Small intestine (tissue), 7 donors: ENCODE measurements around the gene RNF157. TPM values are rescaled to one million over a fixed set of nuclear protein-coding genes. Genes with fewer than 3 reads are reported as not detected.

ENCODE experiments used
- DNase-seq, 2 donors: peaks; one replicate each; pipeline versions ENCODE4 v3.0.0 to v3.0.0-alpha.2; 2013
- FAIRE-seq: peaks from 2 replicates; lab custom pipeline; 2012; peaks lifted over from hg19 to GRCh38; lab: Jason Lieb, UNC
- H3K27ac ChIP-seq, 3 donors: one replicate each; pipeline ENCODE4 v1.5.1; 2013; ENCODE audit warnings: low read length in 2 of 3, mild to moderate bottlenecking in 2 of 3, control low read depth in 1 of 3, inconsistent platforms in 1 of 3, low read depth in 1 of 3, moderate library complexity in 1 of 3
- H3K27me3 ChIP-seq, 3 donors: one replicate each; pipeline ENCODE4 v1.6.1; 2013; ENCODE audit warnings: low read length in 3 of 3, inconsistent platforms in 1 of 3; ENCODE audit not compliant: control insufficient read depth in 3 of 3, insufficient read depth in 3 of 3
- H3K36me3 ChIP-seq, 3 donors: one replicate each; pipeline ENCODE4 v1.6.1; 2013; ENCODE audit warnings: low read length in 3 of 3, inconsistent platforms in 1 of 3, low read depth in 1 of 3, mild to moderate bottlenecking in 1 of 3, moderate library complexity in 1 of 3; ENCODE audit not compliant: control insufficient read depth in 3 of 3, insufficient read depth in 2 of 3
- H3K4me1 ChIP-seq, 3 donors: one replicate each; pipeline ENCODE4 v1.6.1; 2013; ENCODE audit warnings: low read length in 2 of 3, inconsistent platforms in 1 of 3, low read depth in 1 of 3, mild to moderate bottlenecking in 1 of 3, moderate library complexity in 1 of 3; ENCODE audit not compliant: control insufficient read depth in 3 of 3, insufficient read depth in 2 of 3
- H3K4me3 ChIP-seq, 3 donors: one replicate each; pipeline ENCODE4 v1.5.1; 2013; ENCODE audit warnings: low read length in 3 of 3, control low read depth in 1 of 3, inconsistent platforms in 1 of 3, low read depth in 1 of 3, mild to moderate bottlenecking in 1 of 3, moderate library complexity in 1 of 3
- H3K9me3 ChIP-seq, 2 donors: one replicate each; pipeline ENCODE4 v1.6.1; 2013; ENCODE audit warnings: low read depth in 1 of 2, low read length in 1 of 2; ENCODE audit not compliant: control insufficient read depth in 2 of 2, insufficient read depth in 1 of 2
- WGBS, 3 donors: extraction: QIAGEN DNeasy Blood & Tissue Kit; methylation state at CpG; one replicate each; pipeline ENCODE4 v1.1.7; 2013; 5-methylcytosine and 5-hydroxymethylcytosine counted together
- polyA plus RNA-seq, 4 donors: library from polyadenylated mRNA; stranded (reverse) in 3 of 4; unstranded in 1 of 4; fragments of 200-250 nt in 3 of 4; fragments of 120-200 nt in 1 of 4; gene quantifications; one replicate each; pipeline versions ENCODE4 v1.2.1 to v1.2.3, GENCODE V29; 2013
- donor health status: healthy with polysubstance abuse.
- donor health status: control.
- donor health status: control.
- donor health status: Bipolar disorder and iron deficiency.
- donor health status: healthy.

Gene RNF157
- polyA plus RNA-seq, 4 donors: 13.9 to 30.6 (median 21.6) TPM

- no peaks in the 10 kb centered on the region for H3K9me3 ChIP-seq
- WGBS, 3 donors: 94 to 96% (median 94%) methylated on average over 32 to 34 of the region's 34 CpGs
- H3K36me3 ChIP-seq: peaks cover 0 to 4% (median 0%) of the 10 kb centered on the region in 3 donors
- H3K4me1 ChIP-seq: peaks cover 0 to 6% (median 0%) of the 10 kb centered on the region in 3 donors
- FAIRE-seq: no peak
- no peaks in the 10 kb centered on the region for H3K27me3 ChIP-seq
- H3K4me3 ChIP-seq: no peak overlapping the region
- no peak for DNase-seq
- H3K27ac ChIP-seq: no peak overlapping the region
These were observed 63.4 kb downstream of the RNF157 start for GRCh38 chr17:76176701-76177574.

GRCh38 chr17:76174037-76174436, 66.3 kb downstream of the RNF157 start:
- H3K27ac ChIP-seq: no peak overlapping the region
- H3K36me3 ChIP-seq: peaks cover 0 to 8% (median 8%) of the 10 kb centered on the region in 3 donors
- no peaks in the 10 kb centered on the region for H3K9me3 ChIP-seq
- DNase-seq (no peak), FAIRE-seq (no peak)
- no peak overlapping the region for H3K4me3 ChIP-seq
- no peaks in the 10 kb centered on the region for H3K27me3 ChIP-seq
- peaks cover 0 to 5% (median 0%) of the 10 kb centered on the region in 3 donors for H3K4me1 ChIP-seq
- 69 to 71% (median 70%) methylated on average over 9 of the region's 9 CpGs for WGBS, 3 donors

- WGBS, 3 donors: 87 to 94% (median 92%) methylated on average over 11 of the region's 11 CpGs
- H3K36me3 ChIP-seq: peaks cover 0 to 8% (median 8%) of the 10 kb centered on the region in 3 donors
- no peak overlapping the region for H3K27ac ChIP-seq
- H3K27me3 ChIP-seq: no peaks in the 10 kb centered on the region
- no peak for FAIRE-seq
- DNase-seq: no peak
- peaks cover 0 to 5% (median 0%) of the 10 kb centered on the region in 3 donors for H3K4me1 ChIP-seq
- no peak overlapping the region for H3K4me3 ChIP-seq
- no peaks in the 10 kb centered on the region for H3K9me3 ChIP-seq
These were observed 66.8 kb downstream of the RNF157 start for GRCh38 chr17:76173474-76173873.

GRCh38 chr17:76171706-76172105, 68.6 kb downstream of the RNF157 start:
- Histone ChIP-seq H3K4me1 (peaks cover 0 to 5% (median 0%) of the 10 kb centered on the region in 3 donors), H3K9me3 (no peaks in the 10 kb centered on the region), H3K27ac (no peak overlapping the region), H3K36me3 (peaks cover 0 to 8% (median 7%) of the 10 kb centered on the region in 3 donors), H3K27me3 (no peaks in the 10 kb centered on the region), H3K4me3 (no peak overlapping the region)
- no peak for FAIRE-seq
- WGBS, 3 donors: 90 to 97% (median 95%) methylated on average over 4 of the region's 4 CpGs
- no peak for DNase-seq

- FAIRE-seq (no peak), DNase-seq (no peak)
- H3K36me3 ChIP-seq: peaks cover 0 to 15% (median 9%) of the 10 kb centered on the region in 3 donors
- H3K27me3 ChIP-seq: no peaks in the 10 kb centered on the region
- H3K9me3 ChIP-seq: no peaks in the 10 kb centered on the region
- WGBS, 3 donors: 89 to 94% (median 90%) methylated on average over 1 of the region's 1 CpG
- no peak overlapping the region for H3K4me3 ChIP-seq
- peaks cover 0 to 5% (median 0%) of the 10 kb centered on the region in 3 donors for H3K4me1 ChIP-seq
- H3K27ac ChIP-seq: no peak overlapping the region
These were observed 70.2 kb downstream of the RNF157 start for GRCh38 chr17:76170114-76170513.

GRCh38 chr17:76166906-76167305, 73.4 kb downstream of the RNF157 start:
- WGBS, 3 donors: 92 to 93% (median 93%) methylated on average over 10 of the region's 10 CpGs
- Histone ChIP-seq H3K27ac (no peak overlapping the region), H3K36me3 (peaks cover 0 to 16% (median 8%) of the 10 kb centered on the region in 3 donors), H3K4me3 (no peak overlapping the region), H3K9me3 (no peaks in the 10 kb centered on the region), H3K27me3 (no peaks in the 10 kb centered on the region), H3K4me1 (peaks cover 0 to 5% (median 0%) of the 10 kb centered on the region in 3 donors)
- DNase-seq (no peak), FAIRE-seq (no peak)

- Histone ChIP-seq H3K4me1 (peaks cover 0 to 12% (median 0%) of the 10 kb centered on the region in 3 donors), H3K27me3 (no peaks in the 10 kb centered on the region), H3K36me3 (peaks cover 0 to 16% (median 8%) of the 10 kb centered on the region in 3 donors), H3K27ac (no peak overlapping the region), H3K4me3 (no peak overlapping the region), H3K9me3 (no peaks in the 10 kb centered on the region)
- WGBS, 3 donors: 82 to 93% (median 88%) methylated on average over 7 of the region's 7 CpGs
- FAIRE-seq: no peak
- no peak for DNase-seq
These were observed 74.1 kb downstream of the RNF157 start for GRCh38 chr17:76166168-76166567.

- DNase-seq (no peak), FAIRE-seq (no peak)
- Histone ChIP-seq H3K9me3 (no peaks in the 10 kb centered on the region), H3K27ac (no peak overlapping the region), H3K4me1 (peaks cover 0 to 16% (median 0%) of the 10 kb centered on the region in 3 donors), H3K36me3 (peaks cover 0 to 14% (median 8%) of the 10 kb centered on the region in 3 donors), H3K27me3 (no peaks in the 10 kb centered on the region), H3K4me3 (no peak overlapping the region)
- WGBS, 3 donors: 75 to 76% (median 76%) methylated on average over 2 of the region's 2 CpGs
These were observed 76.0 kb downstream of the RNF157 start for GRCh38 chr17:76164331-76164730.
